Measurements from ENCODE around the gene AMPH.
"Not testable (repeated sequence)": the region's sequence is repeated elsewhere in the genome, so short reads cannot be mapped to it uniquely, and the experiment has no call there.

Gene AMPH

DNA sequence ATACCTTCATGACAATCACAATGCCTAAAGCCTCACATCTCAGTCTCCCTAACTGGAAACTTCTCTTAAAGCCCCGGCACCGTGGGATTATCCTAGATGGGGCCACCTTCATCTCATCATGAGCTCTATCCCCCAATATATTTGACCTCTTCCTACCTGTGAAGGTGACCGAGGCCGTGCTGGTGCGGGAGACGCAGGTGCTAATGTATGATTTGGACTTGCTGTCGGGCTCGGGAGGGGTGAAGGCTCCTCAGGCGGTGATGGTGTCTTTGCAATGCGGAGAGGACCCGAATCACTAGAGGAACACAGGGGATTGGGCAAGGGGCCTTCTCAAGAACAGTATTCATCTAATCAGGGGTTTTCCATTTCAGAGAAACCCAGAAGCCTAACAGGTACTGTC is 168.4 kb downstream of the AMPH start:
- no peak for DNase-seq (ENCODE audit: low read depth)

DNA sequence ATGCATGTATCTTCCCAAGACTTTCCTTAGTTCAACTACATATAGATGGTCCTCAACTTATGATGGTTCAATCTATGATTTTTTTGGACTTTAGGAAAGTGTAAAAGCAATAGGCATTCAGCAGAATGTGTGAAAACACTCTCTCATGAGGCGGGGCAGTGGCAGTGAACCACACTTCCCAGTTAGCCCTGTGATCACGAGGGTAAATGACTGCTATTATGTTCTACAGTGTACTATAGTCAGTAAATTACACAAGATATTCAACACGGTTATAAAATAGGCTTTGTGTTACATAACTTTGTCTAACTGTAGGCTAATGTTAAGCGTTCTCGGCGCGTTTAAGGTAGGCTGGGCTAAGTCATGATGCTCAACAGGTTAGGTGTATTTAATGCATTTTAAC is 169.3 kb downstream of the AMPH start:
- no peak for DNase-seq (ENCODE audit: low read depth)

DNA sequence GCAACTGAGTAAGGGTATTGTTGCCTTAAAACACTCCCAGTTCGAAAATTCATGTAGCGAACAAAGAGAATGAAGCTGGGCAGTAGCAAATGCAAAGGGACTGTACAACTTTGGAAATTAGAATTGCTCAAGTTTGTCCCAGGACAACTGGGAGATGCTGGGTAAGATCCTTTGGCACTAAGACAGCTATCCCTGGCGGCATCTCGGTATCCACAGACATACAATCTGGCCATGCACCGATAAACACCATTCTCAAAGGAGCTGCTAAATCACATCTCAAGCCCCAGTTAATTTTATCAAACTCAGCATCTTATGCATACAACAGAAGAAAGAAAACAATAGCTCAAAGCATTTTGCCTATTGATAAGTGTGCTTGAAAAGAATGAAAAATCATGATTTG is 177.3 kb downstream of the AMPH start:
- DNase-seq (ENCODE audit: low read depth): no peak

DNA sequence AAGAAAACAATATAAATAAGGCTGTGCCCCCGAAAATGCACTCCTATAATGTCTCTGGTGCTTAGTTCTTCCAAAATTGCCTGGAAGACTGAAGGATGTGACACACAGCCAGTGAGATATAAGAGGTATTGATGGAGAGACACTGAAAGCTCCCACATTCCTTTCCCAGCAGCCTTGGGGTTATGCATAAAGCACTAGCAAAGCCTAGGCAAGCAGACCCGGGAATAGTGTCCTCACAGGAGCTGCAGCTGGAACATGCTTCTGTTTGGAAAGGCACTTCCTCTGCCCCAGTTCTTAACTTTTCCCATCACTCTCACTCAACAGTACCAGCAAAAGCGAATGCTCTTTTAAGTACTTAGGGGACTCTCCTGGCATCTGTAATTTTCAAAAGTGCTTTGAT is 178.0 kb downstream of the AMPH start:
- no peak for DNase-seq (ENCODE audit: low read depth)

DNA sequence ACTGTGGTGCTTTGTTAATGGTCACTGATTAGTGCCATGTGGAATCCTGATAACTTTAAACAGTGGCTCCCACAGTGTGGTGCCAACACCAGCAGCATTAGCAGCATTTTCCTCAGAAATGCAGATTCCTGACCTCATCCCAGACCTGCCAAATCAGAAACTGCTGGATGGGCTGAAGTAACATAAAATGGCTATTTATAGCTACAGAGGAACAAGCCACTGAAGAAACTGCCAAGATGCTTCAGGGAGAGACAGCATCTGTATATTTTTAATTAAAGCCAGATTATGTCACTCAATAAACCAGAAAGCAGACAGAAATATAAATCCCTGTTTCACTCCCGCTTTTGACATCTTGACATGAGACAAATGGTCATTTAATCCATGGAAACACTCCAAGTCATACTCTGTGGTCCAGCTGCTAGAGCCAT is 178.5 kb downstream of the AMPH start:
- no peak for DNase-seq (ENCODE audit: low read depth)

DNA sequence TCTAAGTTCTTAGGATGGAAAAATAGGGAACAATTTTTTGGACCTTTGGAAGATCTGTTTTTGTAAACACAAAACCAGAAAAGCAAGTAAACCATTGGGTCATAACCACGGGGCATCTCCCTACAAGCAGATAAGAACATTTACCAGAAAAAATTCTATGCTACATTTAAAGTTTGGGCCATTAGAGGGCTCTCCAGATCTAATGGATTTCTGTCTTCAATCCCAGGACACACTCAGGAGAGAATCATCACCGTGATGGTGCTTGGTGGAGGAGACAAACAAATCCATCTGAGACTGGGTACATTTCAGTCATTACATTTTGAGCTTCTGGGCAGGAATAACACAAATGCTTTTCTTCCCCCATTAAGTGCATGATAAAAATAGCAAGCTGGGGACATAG is 179.3 kb downstream of the AMPH start:
- DNase-seq (ENCODE audit: low read depth): no peak

DNA sequence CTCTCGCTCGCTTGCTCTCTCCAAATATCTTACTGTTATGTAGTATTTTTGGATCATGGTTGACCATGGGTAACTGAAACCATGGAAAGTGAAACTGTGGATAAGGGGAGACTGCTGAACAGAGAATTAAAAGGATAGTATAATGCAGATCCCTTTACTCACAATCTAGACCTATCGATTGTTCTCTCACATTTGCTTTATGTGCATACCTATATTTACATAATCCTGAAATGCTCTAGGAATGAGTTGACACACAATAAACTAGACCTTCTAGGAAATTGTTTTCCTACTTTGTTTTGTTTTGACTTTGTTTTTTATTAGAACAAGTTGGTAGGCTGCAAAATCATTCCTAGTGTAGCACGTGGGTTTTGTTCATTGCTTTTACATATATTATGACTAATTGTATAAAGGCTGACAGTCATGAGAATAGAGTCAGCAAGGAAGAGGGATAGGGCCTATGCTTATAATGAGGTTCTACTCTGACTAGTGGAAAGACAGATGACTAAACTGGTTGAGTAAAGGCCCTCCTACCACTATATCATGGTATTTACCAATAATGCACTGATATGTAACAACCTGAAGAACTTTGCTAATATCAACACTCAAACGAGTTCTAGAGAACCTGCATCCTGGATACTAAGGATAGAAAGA is 182.5 kb downstream of the AMPH start:
- DNase-seq (ENCODE audit: low read depth): no peak

DNA sequence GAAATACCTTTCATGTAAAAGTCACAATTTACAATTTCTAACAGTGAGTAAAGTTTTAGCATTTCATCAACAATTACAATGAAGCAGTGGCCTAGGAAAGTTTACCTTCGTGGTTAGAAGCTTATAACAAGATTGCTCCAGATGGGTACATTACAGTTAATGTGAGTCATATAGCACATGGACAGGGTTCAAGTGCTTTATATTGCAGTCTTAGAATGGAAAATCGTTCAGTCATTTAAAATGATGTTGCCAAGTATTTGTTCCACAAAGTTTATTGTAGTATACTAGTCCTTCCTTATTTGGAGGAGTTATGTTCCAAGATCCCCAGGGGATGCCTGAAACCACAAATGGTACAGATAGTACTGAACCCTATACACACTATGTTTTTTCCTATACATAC is 183.1 kb downstream of the AMPH start:
- no peak for DNase-seq (ENCODE audit: low read depth)

DNA sequence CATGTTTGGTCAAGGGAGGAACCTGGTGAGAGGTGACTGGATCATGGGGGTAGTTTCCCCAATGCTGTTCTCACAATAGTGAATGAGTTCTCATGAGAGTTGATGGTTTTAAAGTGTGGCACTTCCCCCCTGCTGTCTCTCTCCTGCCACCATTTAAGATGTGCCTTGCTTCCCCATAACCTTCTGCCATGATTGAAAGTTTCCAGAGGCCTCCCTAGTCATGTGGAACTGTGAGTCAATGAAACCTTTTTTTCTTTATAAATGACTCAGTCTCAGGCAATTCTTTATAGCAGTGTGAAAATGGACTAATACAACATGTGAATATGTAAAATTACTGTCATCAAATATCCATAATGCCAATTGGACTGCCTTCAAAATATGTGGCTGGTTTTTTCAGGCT is 192.2 kb downstream of the AMPH start:
- DNase-seq (ENCODE audit: low read depth): no peak

DNA sequence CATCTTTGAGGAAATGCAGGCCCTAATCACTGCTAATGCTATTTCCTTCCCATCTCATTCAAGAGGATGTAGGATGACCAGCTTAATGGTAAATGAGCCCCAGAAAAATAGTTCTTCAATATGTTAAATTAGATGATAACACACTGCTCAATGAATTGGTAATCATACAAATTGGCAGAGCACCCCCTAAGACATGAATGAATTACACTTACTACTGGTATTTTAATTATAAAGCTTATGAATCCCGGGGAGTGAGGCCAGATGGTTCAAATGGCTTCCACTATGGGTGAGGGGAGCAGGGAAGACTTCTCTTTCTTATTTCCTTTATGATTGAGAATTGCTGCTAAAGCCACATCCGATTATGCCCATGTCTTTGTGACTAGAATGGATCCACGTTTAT is 198.5 kb downstream of the AMPH start:
- no peak for DNase-seq (ENCODE audit: low read depth)

DNA sequence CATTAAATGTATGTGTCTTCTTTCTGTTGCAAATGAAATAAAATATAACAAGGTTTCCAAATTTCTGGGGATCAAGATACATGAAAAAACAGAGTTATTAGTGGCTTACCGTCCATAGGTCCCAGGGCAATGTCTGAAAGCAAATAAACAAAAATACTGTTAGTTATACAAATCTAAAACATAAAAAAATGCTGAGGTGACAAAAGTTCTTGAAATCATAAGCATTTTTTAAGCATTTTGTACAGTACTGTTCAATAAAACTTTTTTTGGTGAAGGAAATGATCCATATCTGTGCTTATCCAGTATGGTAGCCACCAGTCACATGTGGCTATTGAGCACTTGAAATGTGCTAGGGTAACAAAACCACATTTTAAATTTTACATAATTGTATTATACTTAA is 199.1 kb downstream of the AMPH start:
- DNase-seq (ENCODE audit: low read depth): no peak

DNA sequence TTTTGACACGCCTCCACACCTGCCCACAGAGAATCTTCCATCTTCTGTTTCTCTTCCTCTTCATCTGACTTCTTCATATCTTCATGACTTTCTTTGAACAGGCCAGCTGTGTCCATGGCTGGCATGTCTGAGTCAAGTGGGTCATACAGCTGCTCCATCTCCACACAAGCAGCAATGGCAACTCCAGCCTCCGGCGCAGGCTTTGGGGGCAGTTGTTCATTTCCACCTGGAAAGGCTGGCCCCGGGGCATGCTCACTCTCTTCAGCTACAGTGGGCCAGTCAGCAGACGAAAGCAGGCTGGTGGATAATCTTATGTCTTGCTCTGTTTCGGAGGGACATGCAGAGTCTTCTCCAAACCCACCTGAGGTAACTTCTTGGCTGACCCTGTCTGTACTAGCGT is 202.1 kb downstream of the AMPH start:
- no peak for DNase-seq (ENCODE audit: low read depth)

DNA sequence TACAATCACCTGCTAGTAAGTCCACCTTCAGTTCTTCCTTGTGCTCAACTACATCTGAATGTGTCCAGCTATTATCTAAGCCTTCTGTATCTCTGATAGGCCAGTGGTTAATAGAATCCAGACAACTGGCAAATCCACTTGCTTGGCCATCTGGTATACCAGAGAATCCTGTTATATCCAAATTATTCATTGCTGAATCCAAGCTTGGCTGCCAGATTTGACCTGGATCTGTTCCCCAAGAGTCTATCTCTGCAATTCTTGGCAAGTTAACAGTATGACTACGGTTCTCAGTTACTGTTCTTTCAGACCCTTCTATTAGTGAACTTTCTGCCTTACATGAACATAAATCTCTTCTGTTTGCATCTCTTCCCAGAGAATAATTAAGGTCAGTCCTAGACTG is 203.1 kb downstream of the AMPH start:
- no peak for DNase-seq (ENCODE audit: low read depth)

DNA sequence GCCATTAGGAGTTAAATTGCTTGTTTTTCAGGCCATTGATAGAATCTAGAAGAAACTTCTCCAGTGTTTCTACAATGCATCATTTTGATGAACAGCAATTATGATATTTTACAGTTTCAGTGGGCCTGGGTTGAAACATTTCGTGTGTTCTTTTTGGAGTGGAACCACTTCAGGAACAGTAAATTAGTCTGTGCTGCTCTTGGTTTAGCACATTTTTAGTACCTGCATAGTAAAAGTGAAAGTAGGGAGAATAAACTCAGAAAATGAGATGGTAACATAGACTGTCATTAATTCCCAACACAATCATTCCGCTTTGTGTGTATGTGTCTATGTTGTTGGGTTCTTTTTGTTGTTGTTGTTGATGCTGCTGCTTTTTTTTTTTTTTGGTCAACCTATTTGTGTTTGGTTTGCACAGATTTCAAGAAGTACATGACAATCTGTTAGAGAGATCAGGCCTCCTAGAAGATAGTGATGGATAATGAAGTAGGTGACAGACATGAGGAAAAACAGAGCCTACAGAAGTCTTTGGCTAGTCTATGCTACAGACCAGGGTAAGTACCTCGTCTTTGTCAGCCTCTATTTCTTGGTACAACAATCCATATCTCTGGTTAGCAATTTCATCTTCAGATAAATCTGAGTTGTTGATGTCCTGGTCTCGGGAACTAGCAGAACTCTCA is 203.8 kb downstream of the AMPH start:
- no peak for DNase-seq (ENCODE audit: low read depth)

DNA sequence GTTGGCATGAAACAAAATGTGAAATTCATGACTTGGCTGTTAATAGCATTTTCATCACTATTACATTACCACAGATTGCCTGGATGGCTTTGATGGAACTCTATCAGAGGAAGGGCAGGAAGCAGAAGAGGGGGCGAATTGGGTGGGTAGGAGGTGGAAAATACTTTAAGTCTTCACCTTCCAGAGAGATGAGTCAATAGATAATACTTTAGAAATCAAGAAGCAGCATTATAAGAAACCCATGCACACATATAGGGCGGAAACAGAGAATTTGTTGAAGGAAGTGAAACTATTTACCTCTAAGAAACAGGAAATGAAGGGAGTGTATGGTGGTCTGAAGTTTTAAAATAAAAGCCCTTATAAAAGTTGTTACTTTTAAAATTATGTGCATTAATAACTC is 205.7 kb downstream of the AMPH start:
- DNase-seq (ENCODE audit: low read depth): no peak

DNA sequence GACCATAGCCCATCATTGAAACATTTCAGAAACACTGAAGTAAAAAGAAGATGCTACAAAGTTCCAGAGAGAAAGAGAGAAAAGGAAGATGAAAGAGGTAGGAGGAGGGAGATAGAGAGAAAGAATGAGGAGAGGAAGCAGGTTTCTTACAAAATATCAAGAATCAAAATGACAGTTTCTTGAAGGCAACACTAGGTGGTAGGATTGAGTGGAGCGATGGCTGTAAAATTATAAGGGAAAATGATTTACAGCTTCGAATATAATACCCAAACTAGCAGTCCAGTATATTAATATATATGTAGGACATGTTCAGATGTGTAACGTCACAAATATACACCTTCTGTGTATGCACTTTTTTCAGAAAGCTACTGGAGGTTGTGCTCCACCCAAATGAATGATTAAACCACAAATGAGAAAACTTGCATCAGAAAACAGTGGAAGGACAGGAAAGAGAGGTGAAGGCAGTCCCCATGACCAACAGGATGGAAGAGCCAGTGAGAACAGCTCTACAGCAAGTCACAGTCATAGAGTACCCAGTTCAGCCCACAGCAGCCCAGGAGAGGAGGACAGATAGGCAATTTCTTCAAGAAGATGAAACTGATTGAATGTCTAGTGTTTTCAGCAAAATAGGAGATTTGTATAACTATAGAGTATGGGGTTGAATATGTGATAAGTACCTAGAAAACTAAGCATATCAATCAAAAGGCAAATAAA is 206.3 kb downstream of the AMPH start:
- no peak for DNase-seq (ENCODE audit: low read depth)

DNA sequence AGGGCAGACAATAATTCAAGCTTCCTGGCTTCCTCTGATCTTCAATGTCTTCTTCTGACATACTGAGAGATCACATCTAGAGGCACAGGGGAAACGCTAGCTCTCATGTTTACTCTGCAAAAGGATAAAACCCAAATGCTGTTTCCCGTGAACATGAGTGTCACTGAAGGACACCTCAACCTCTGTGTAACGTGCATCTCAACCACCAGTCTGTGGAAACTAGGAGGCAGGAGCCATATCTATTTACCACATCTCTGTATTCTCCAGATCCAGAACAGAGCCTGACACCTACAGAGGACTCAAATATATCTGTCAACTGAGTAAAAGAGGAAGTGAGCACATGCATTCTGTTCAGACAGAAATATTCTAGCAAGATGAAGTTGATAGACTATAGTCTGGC is 217.4 kb downstream of the AMPH start:
- DNase-seq (ENCODE audit: low read depth): no peak

DNA sequence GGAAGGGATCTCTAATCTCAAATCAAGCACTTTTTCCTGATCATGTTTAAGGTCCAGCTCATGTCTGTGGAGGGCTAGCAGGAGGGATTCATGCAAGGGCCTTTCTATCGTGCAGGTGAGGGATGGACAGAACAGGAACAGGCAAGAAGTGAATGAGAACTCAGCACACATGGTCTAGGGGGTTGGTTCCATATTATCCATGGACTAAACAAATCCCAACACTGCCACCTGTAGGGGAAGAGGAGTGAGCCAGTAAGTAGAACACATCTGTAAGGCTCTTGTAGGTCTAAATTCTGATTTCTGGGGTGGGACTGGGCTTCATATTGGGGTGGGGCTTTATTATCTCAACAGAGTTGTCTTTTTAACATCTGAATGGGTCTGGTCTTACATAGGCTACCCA is 219.8 kb downstream of the AMPH start:
- DNase-seq (ENCODE audit: low read depth): no peak

DNA sequence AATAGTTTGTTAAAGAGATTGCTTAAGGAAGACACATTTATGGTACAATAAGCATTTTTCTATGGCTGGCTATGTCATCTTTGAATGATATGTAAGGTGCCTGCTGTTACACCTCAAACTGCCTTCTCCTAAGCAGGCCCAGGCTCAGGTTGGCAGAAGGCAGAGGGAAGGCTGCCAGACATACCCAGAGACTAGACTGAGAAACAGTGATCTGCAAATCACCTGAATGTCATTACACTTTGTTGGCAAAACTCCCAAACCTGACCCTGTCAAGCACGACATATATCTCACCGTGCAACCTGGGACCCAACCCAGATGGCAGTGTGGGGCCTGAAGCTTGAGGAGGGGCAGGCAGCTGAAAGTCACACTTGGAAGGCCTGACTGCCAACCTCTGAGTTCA is 221.1 kb downstream of the AMPH start:
- no peak for DNase-seq (ENCODE audit: low read depth)

DNA sequence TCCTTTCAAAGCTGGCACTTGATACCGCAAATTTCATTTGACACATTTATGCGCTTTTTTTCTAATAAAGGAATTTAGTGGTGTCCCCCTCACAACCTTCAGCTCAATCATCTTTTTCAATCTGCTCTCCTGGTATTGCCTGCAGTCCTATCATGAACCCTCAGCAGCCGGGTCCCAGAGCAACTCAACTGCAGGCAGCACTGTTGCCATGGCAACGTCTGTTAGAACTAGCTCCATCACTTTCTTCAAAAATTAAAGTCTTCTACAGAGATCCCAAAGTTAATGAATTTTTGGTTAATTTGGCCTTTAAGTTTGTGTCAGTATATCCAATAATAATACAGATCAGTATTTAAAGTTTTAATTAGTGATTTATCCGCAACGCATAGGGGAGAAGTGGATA is 221.6 kb downstream of the AMPH start:
- no peak for DNase-seq (ENCODE audit: low read depth)

DNA sequence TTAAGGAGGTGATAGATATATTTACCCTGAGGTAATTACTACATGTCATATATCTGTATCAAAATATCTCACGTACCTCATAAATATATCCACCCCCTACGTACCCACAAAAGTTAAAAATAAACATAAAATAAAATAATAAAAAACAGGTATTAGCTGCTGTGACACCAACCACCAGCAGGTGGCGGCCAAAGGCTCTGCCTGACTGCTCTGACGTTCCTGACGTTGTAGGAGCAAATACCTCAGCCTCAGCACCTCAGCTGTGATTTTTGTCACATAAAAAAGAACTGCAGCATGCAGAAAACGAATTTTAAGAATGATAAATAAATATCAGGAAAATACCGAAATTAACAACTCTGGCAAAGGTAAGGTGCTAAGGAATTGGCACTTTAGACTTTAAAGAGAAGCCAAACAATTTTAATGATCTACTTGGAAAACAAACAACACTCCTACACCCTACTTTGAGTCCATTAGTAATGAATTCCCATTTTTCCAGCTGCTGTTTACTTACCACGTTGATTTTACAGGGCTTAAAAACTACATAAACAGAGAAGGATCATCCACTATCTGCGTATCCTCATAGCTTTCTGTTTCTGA is 232.3 kb downstream of the AMPH start:
- DNase-seq (ENCODE audit: low read depth): peak; percentile 52

DNA sequence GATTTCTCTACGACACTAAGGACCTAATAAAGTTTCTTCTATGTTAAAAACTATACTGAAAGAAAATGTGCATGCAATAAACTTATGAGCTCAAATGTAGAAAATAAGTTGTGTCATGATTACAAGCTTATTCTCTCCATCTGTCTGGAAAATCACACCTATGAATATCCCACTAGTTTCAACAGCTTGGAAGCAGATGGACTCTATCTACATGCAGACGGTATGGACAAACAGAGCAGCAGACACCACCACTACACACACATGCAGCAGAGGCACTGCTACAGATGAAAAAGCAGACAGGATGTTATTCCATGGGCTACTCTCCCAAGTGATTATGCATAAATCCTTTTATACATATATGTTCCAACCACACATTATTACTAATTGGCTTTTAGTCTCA is 234.3 kb downstream of the AMPH start:
- no peak for DNase-seq (ENCODE audit: low read depth)

DNA sequence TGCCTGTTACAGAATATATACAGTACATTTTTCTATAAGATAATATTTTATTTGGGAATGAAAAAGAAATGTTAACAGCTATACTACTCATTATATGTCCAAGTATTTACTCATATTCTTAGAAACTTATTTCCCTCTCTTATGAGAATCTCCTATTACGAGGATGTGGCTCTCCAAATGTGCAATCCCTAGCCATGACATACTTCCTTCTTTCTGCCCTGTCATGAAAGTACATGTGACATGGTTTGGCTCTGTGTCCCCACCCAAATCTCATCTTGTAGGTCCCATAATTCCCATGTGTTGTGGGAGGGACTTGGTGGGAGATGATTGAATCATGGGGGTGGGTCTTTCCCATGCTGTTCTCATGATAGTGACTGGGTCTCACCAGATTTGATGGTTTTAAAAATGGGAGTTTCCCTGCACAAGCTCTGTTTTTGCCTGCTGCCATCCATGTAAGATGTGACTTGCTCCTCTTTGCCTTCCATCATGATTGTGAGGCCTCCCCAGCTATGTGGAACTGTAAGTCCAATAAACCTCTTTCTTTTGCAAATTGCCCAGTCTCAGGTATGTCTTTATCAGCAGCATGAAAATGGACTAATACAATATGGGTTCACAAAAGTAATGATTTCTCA is 235.1 kb downstream of the AMPH start:
- not testable (repeated sequence) for DNase-seq (ENCODE audit: low read depth)
